ENCODE data around the gene INSC. TPM values are rescaled to one million over a fixed set of nuclear protein-coding genes. Genes with fewer than 3 reads are reported as not detected.

The INSC gene
- total and polyA plus RNA-seq, 2 of the 8 experiments (the other 6 are each of a cell fraction or from before 2014, with no cell fraction given), result 0.58 to 0.59 TPM

GRCh38 chr11:15190611-15191010, 75.9 kb downstream of the INSC start:
- Histone ChIP-seq H3K27me3 (replicated peaks in 1 of 4; ENCODE audit: control insufficient read depth in 3 of 4, extremely low read depth in 1 of 4, insufficient read depth in 3 of 4, low read length in 3 of 4) (no peaks in the 10 kb centered on the region), H4K20me1 (replicated peaks in 1 of 2; ENCODE audit: control insufficient read depth in 1 of 2, insufficient read depth in 2 of 2, low read length in 2 of 2) (no peaks in the 10 kb centered on the region), H2BK20ac (ENCODE audit: low read length) (no peak overlapping the region), H3K18ac (ENCODE audit: extremely low read depth, low read length) (no peak overlapping the region), H2AK5ac (ENCODE audit: low read depth, low read length) (no peak overlapping the region), H2AFZ (ENCODE audit: low read length) (no peak overlapping the region), H2BK15ac (ENCODE audit: low read length) (no peak overlapping the region), H3K4me2 (ENCODE audit: insufficient read depth in 1 of 2, low read depth in 2 of 2, low read length in 2 of 2) (no peak overlapping the region), H3K4me3 (ENCODE audit: extremely low read depth in 1 of 4, insufficient read depth in 2 of 4, low read depth in 3 of 4, low read length in 4 of 4) (no peak overlapping the region), H4K5ac (ENCODE audit: insufficient read length, low read depth, low read length) (no peak overlapping the region), H3K9ac (replicated peaks in 1 of 4; ENCODE audit: extremely low read depth in 1 of 4, low read depth in 3 of 4, low read length in 3 of 4) (no peak overlapping the region), H3K79me2 (ENCODE audit: control insufficient read depth in 1 of 2, insufficient read depth in 2 of 2, low read length in 2 of 2) (no peaks in the 10 kb centered on the region), H4K8ac (ENCODE audit: extremely low read depth, insufficient read depth, low read length) (no peak overlapping the region), H3K56ac (replicated peaks; ENCODE audit: insufficient read length, low read depth, low read length) (no peak overlapping the region), H2BK5ac (ENCODE audit: low read depth, low read length) (no peak overlapping the region), H2BK12ac (ENCODE audit: low read depth, low read length) (no peak overlapping the region), H3K4ac (replicated peaks; ENCODE audit: insufficient read length, low read depth, low read length) (no peak overlapping the region), H3K23me2 (ENCODE audit: low read depth, low read length) (no peaks in the 10 kb centered on the region), H3K79me1 (ENCODE audit: low read depth, low read length) (no peaks in the 10 kb centered on the region), H2BK120ac (replicated peaks; ENCODE audit: low read depth, low read length) (no peak overlapping the region), H4K91ac (replicated peaks; ENCODE audit: insufficient read length, low read length) (no peak overlapping the region), H3K14ac (ENCODE audit: insufficient read length) (no peak overlapping the region), H3K27ac (ENCODE audit: low read depth, low read length) (no peak overlapping the region), H3K23ac (ENCODE audit: insufficient read length) (no peak overlapping the region), H3K4me1 (replicated peaks in 1 of 4; ENCODE audit: control insufficient read depth in 3 of 4, insufficient read depth in 4 of 4, low read length in 3 of 4) (0 out of 7 replicates have a peak, but pooled peaks cover 0 to 2% (median 0%) of the 10 kb centered on the region in 4 experiments), H3K36me3 (ENCODE audit: control insufficient read depth in 2 of 4, insufficient read depth in 4 of 4, low read length in 3 of 4) (no peaks in the 10 kb centered on the region), H3K9me3 (ENCODE audit: insufficient read depth in 2 of 2, low read depth in 1 of 2, low read length in 1 of 2) (no peaks in the 10 kb centered on the region)
- CTCF ChIA-PET (ENCODE audit: partially characterized antibody), result interaction anchor here (0.6 to 3.7 kb wide), 15 partner anchors 8 to 283 kb away, joined by 3 to 15 read pairs (median 5); no protein-coding TSS in a partner anchor
- no peak for FAIRE-seq
- 83% methylated on average over 2 of the region's 3 CpGs; no CpG with 5 or more reads in 1 of the 2 experiments for WGBS, 2 experiments (ENCODE audit: extremely low coverage in 1 of 2, insufficient coverage in 1 of 2, insufficient read length in 1 of 2, insufficient replicate concordance in 2 of 2, low coverage in 1 of 2, low lambda C conversion rate in 2 of 2, missing lambda C conversion rate in 1 of 2)
- POLR2A ChIA-PET (ENCODE audit: partially characterized antibody), result no interaction called here
- no peak for DNase-seq (ENCODE audit: low read depth in 1 of 2, low spot score in 2 of 2)
- TF ChIP-seq BACH1 (IDR thresholded peaks at IDR 0.05; ENCODE audit: low read length) (no peak), SIX5 (IDR thresholded peaks at IDR 0.05; ENCODE audit: low read depth, low read length) (no peak), SRF (IDR thresholded peaks at IDR 0.05; ENCODE audit: low read depth, low read length) (no peak), TAF7 (optimal IDR thresholded peaks at IDR 0.05; ENCODE audit: borderline replicate concordance, low read depth, low read length) (no peak), POLR2A (IDR thresholded peaks at IDR 0.05; ENCODE audit: control extremely low read depth in 1 of 2, low read depth in 2 of 2, low read length in 2 of 2) (no peak), CTCF (IDR thresholded peaks at IDR 0.05; ENCODE audit: control extremely low read depth in 1 of 3, insufficient read depth in 1 of 3, low read depth in 1 of 3, low read length in 3 of 3) (no peak)
